ENCODE results near the gene NIPA2. TPM values are rescaled to one million over a fixed set of nuclear protein-coding genes. Genes with fewer than 3 reads are reported as not detected.
"Not testable (repeated sequence)": the region's sequence is repeated elsewhere in the genome, so short reads cannot be mapped to it uniquely, and the experiment has no call there.

The NIPA2 gene
- total RNA-seq, result 10 to 100 TPM; 59.1 to 65.9 TPM

GRCh38 chr15:22838292-22839042 is at the start of gene NIPA2:
NIPA2 (plus strand) TSS chr15:22838666; CDS start chr15:22851732, 13,066 bp downstream.
- peaks cover 10 to 18% of the 10 kb centered on the region in 2 donors for H3K36me3 Mint-ChIP-seq (ENCODE audit: insufficient read depth in 2 of 2)

DNA sequence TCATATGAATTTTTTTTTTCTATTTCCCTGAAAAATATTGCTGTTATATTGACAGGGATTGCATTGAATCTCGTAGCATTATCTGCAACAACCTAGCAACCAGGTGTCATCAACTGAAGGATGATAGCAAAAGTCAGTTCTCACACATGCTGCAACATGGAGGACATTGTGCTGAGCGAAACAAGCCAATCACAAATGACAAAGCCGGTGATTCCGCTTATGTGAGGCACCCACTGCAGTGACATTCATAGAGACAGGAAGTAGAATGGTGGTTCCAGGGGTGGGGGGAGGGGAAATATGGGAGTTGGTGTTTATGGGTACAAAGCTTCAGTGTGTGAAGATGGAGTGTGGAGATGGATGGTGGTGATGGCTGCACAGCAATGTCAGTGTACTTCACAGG is 44.4 kb upstream of the NIPA2 start:
- no peak for ATAC-seq (replicated peaks in 1 of 2)
- H3K9me3 Mint-ChIP-seq, result peaks cover 0 to 4% of the 10 kb centered on the region in 2 donors
- DNase-seq, result no peak
- H3K4me1 Mint-ChIP-seq (ENCODE audit: low read depth), result peaks cover 62% of the 10 kb centered on the region
- peaks cover 4 to 8% of the 10 kb centered on the region in 2 donors for H3K36me3 Mint-ChIP-seq (ENCODE audit: insufficient read depth in 2 of 2)
- H3K27ac Mint-ChIP-seq, result no peak overlapping the region
- no peak overlapping the region for H3K4me3 Mint-ChIP-seq
- H3K27me3 Mint-ChIP-seq (ENCODE audit: low read depth), result no peaks in the 10 kb centered on the region

More at GRCh38 chr15:22838292-22839042, at the start of gene NIPA2:
- Mint-ChIP-seq H3K4me3 (peak within 1 kb of the TSS; percentile 92 to 100), H3K4me1 (ENCODE audit: low read depth) (peaks cover 32% of the 10 kb centered on the region), H3K9me3 (no peaks in the 10 kb centered on the region), H3K27ac (peak within 1 kb of the TSS; percentile 100), H3K27me3 (ENCODE audit: low read depth) (peaks cover 5% of the 10 kb centered on the region)
- peak; percentile 97 to 100 for DNase-seq
- ATAC-seq (replicated peaks in 1 of 2), result peak; percentile 96

DNA sequence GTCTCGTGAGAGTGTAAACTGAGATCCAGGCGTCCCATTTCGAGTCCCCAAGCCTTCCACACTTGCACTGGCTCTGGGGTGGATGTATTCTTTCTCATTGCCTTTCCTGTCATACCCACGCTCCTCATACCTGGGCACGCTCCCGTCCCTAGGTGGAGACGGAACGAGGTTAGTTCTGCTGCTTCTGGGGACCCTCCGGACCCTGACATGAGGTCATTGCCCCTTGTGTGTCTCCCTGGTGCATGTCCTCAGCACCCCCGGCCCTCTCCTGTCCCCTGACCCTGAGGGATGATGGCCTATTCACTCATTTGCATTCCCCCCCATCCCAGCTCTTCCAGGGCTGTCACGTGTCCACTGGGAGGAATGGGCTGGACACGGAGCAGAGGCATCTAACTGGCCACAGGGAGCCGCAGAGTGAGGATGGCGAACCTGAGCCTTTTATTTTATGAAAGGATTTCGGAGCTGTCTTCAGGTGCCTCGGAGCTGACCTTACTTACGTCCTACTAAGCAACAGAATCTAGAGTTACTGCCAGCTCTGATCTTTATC is 43.8 kb upstream of the NIPA2 start:
- no peaks in the 10 kb centered on the region for H3K9me3 Mint-ChIP-seq
- H3K4me1 Mint-ChIP-seq (ENCODE audit: low read depth), result peaks cover 65% of the 10 kb centered on the region
- no peak overlapping the region for H3K4me3 Mint-ChIP-seq
- H3K27me3 Mint-ChIP-seq (ENCODE audit: low read depth), result no peaks in the 10 kb centered on the region
- ATAC-seq (replicated peaks in 1 of 2) (no peak), DNase-seq (no peak)
- no peak overlapping the region for H3K27ac Mint-ChIP-seq
- H3K36me3 Mint-ChIP-seq (ENCODE audit: insufficient read depth in 2 of 2), result peaks cover 0 to 4% of the 10 kb centered on the region in 2 donors

- DNase-seq (no peak), ATAC-seq (replicated peaks in 1 of 2) (no peak)
- Mint-ChIP-seq H3K27me3 (ENCODE audit: low read depth) (no peaks in the 10 kb centered on the region), H3K9me3 (no peaks in the 10 kb centered on the region), H3K27ac (no peak overlapping the region), H3K4me3 (no peak overlapping the region), H3K36me3 (ENCODE audit: insufficient read depth in 2 of 2) (peaks cover 0 to 4% of the 10 kb centered on the region in 2 donors), H3K4me1 (ENCODE audit: low read depth) (peaks cover 67% of the 10 kb centered on the region)
Measured at GRCh38 chr15:22795206-22796063, 43.0 kb upstream of the NIPA2 start.

DNA sequence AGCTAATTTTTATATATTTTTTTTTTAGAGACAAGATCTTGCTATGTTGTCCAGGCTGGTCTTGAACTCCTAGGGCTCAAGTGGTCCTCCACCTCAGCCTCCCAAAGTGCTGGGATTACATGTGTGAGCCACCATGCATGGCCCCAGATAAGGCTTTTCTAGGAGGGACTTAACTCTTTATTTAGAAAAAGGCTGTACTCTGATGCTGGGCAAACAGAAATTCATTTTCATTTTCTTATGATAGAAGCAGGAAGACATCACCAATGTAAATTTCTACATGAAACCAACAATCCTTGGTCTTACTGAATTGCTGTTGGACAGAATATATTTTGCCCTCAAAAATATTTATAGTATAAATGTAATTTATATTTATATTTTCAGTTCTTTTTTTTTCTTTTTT is 42.4 kb upstream of the NIPA2 start:
- peak overlapping the region; percentile 69 to 88 for H3K4me3 Mint-ChIP-seq
- peak overlapping the region; percentile 94 for H3K27ac Mint-ChIP-seq
- no peak for DNase-seq
- no peak for ATAC-seq (replicated peaks in 1 of 2)
- peaks cover 0 to 4% of the 10 kb centered on the region in 2 donors for H3K36me3 Mint-ChIP-seq (ENCODE audit: insufficient read depth in 2 of 2)
- peaks cover 60% of the 10 kb centered on the region for H3K4me1 Mint-ChIP-seq (ENCODE audit: low read depth)
- H3K9me3 Mint-ChIP-seq, result no peaks in the 10 kb centered on the region
- H3K27me3 Mint-ChIP-seq (ENCODE audit: low read depth), result no peaks in the 10 kb centered on the region

DNA sequence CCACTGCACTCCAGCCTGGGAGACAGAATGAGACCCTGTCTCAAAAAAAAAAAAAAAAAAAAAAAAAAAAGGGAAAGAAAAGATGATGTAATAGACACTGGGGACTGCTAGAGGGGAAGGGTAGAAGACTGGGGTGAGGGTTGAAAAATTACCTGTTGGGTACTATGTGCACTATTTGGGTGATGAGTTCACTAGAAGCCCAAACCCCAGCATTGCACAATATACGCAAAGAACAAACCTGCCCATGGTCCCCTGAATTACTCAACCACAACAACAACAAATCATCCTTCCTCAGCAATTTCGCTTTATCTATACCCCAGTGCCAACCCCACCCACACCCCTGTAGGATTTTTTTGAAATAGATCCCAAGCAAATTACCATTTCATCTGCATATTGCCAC is 38.6 kb upstream of the NIPA2 start:
- Mint-ChIP-seq H3K27me3 (ENCODE audit: low read depth) (no peaks in the 10 kb centered on the region), H3K4me3 (no peak overlapping the region)
- ATAC-seq (replicated peaks in 1 of 2), result no peak

DNA sequence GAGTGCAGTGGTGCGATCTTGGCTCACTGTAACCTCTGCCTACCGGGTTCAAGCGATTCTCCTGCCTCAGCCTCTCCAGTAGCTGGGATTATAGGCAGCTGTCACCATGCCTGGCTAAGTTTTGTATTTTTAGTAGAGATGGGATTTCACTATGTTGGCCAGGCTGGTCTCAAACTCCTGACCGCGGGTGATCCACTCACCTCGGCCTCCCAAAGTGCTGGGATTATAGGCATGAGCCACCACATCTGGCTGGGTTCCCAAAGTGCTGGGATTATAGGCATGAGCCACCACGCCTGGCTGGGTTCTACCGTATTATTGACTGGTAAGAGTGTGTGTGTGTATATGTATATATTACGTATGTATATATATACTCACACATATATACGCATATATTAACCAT is 35.5 kb upstream of the NIPA2 start:
- H3K36me3 Mint-ChIP-seq (ENCODE audit: insufficient read depth in 2 of 2); DNase-seq: not testable (repeated sequence)

More for the DNA sequence above, 38.6 kb upstream of the NIPA2 start:
- Mint-ChIP-seq H3K4me1 (ENCODE audit: low read depth) (peaks cover 44% of the 10 kb centered on the region), H3K27ac (no peak overlapping the region), H3K9me3 (no peaks in the 10 kb centered on the region), H3K36me3 (ENCODE audit: insufficient read depth in 2 of 2) (peaks cover 0 to 4% of the 10 kb centered on the region in 2 donors)
- no peak for DNase-seq

GRCh38 chr15:22806156-22806555 is 32.3 kb upstream of the NIPA2 start:
- no peak overlapping the region for H3K27ac Mint-ChIP-seq
- ATAC-seq (replicated peaks in 1 of 2) (no peak), DNase-seq (no peak)
- H3K4me3 Mint-ChIP-seq, result no peak overlapping the region
- H3K9me3 Mint-ChIP-seq, result no peaks in the 10 kb centered on the region
- H3K27me3 Mint-ChIP-seq (ENCODE audit: low read depth), result no peaks in the 10 kb centered on the region
- peaks cover 12% of the 10 kb centered on the region for H3K4me1 Mint-ChIP-seq (ENCODE audit: low read depth)
- H3K36me3 Mint-ChIP-seq (ENCODE audit: insufficient read depth in 2 of 2), result no peaks in the 10 kb centered on the region

More for the DNA sequence above, 35.5 kb upstream of the NIPA2 start:
- H3K27me3 Mint-ChIP-seq (ENCODE audit: low read depth); H3K27ac Mint-ChIP-seq; ATAC-seq (replicated peaks in 1 of 2); H3K9me3 Mint-ChIP-seq; H3K4me3 Mint-ChIP-seq: not testable (repeated sequence)
- H3K4me1 Mint-ChIP-seq (ENCODE audit: low read depth), result peaks cover 21% of the 10 kb centered on the region

DNA sequence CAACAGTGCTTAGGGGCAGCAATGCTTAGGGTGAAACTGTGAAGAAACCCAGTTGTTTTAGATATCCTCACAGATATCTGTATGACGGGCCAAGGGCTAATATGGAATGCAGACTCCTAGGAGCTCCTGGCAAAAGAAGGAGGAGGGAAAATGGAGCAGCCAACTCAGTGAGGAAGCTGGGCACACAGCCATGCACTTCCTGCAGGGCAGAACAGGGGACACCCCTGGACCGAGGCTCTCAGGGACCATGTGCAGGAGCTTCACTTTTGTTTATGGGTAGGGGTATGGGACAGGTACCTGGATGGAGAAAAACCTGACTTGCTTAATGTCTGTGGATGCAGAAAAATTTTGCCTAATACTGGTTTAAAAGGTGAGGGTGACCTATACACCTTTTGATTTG is 31.8 kb upstream of the NIPA2 start:
- peaks cover 12% of the 10 kb centered on the region for H3K4me1 Mint-ChIP-seq (ENCODE audit: low read depth)
- no peak for ATAC-seq (replicated peaks in 1 of 2)
- DNase-seq, result no peak
- H3K27ac Mint-ChIP-seq, result no peak overlapping the region
- no peak overlapping the region for H3K4me3 Mint-ChIP-seq
- no peaks in the 10 kb centered on the region for H3K36me3 Mint-ChIP-seq (ENCODE audit: insufficient read depth in 2 of 2)
- no peaks in the 10 kb centered on the region for H3K27me3 Mint-ChIP-seq (ENCODE audit: low read depth)
- no peaks in the 10 kb centered on the region for H3K9me3 Mint-ChIP-seq

DNA sequence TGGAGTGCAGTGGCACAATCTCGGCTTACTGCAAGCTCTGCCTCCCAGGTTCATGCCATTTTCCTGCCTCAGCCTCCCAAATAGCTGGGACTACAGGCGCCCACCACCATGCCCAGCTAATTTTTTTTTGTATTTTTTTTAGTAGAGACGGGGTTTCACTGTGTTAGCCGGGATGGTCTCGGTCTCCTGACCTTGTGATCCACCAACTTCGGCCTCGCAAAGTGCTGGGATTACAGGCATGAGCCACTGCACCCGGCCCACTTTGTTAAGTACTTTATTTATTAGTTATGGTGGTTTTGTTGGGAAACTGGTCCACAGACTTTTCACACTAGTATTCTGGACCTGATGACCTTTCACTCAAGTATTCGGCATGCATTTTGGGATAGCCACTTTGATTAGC is 30.6 kb upstream of the NIPA2 start:
- not testable (repeated sequence) for H3K27me3 Mint-ChIP-seq (ENCODE audit: low read depth); H3K4me3 Mint-ChIP-seq; ATAC-seq (replicated peaks in 1 of 2); H3K36me3 Mint-ChIP-seq (ENCODE audit: insufficient read depth in 2 of 2); H3K9me3 Mint-ChIP-seq; H3K27ac Mint-ChIP-seq; DNase-seq
- H3K4me1 Mint-ChIP-seq (ENCODE audit: low read depth), result peaks cover 12% of the 10 kb centered on the region

DNA sequence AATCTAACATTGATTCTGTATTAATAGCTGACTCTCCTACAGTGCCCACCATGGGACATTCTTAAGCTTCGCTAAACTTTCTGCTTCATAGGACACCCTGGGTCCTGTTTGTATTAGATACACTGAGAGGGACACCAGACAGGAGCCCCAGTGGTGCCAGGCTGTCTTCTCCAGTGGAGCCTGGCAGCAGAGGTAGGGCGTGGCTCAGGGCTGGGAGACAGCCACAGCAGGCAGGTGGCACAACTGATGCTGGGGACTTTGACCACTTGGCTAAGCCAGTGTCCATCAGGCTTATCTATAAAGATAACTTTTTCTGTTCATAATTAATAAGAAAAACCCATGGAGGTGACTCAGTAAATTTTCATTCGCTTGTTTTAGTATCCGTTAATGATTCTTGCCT is 30.2 kb upstream of the NIPA2 start:
- no peak overlapping the region for H3K4me3 Mint-ChIP-seq
- ATAC-seq (replicated peaks in 1 of 2), result no peak
- H3K4me1 Mint-ChIP-seq (ENCODE audit: low read depth), result peaks cover 12% of the 10 kb centered on the region
- DNase-seq, result no peak
- no peaks in the 10 kb centered on the region for H3K27me3 Mint-ChIP-seq (ENCODE audit: low read depth)
- H3K27ac Mint-ChIP-seq, result no peak overlapping the region
- H3K9me3 Mint-ChIP-seq, result no peaks in the 10 kb centered on the region
- peaks cover 0 to 3% of the 10 kb centered on the region in 2 donors for H3K36me3 Mint-ChIP-seq (ENCODE audit: insufficient read depth in 2 of 2)

DNA sequence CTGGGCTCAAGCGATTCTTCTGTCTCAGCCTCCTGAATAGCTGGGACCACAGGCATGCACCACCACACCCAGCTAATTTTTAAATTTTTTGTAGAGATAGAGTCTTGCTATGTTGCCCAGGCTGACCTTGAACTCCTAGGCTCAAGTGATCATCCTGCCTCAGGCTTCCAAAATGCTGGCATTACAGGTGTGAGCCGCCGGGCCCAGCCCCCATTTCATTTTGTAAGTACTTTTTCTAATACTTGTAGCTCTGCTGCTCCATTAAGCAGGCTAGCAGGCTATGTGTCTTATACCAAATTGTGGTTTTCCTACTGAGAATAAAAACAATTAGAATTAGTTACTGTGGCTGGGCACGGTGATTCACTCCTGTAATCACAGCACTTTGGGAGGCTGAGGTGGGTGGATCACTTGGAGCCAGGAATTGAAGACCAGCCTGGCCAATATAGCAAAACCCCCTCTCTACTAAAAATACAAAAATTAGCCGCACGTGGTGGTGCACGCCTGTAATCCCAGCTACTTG is 29.6 kb upstream of the NIPA2 start:
- no peak for ATAC-seq (replicated peaks in 1 of 2)
- Mint-ChIP-seq H3K4me1 (ENCODE audit: low read depth) (peaks cover 12% of the 10 kb centered on the region), H3K27ac (no peak overlapping the region), H3K9me3 (no peaks in the 10 kb centered on the region), H3K36me3 (ENCODE audit: insufficient read depth in 2 of 2) (peaks cover 0 to 3% of the 10 kb centered on the region in 2 donors), H3K4me3 (no peak overlapping the region), H3K27me3 (ENCODE audit: low read depth) (no peaks in the 10 kb centered on the region)
- DNase-seq, result no peak
